Neural cell (in vitro differentiated cells): Measurements from ENCODE around the gene CLSTN2. TPM values are rescaled to one million over a fixed set of nuclear protein-coding genes. Genes with fewer than 3 reads are reported as not detected.

Source experiments
- H2AFZ ChIP-seq: fragments of 200-600, 300-800 bp; sonication (generic), shearing (Covaris generic); 2 replicates; pipeline ENCODE4 v1.6.0; 2014; ENCODE audit warnings: low read depth, mild to moderate bottlenecking, antibody characterized with exemption, low read length, moderate library complexity
- H3F3A ChIP-seq: fragments of 200-600 bp; shearing (Covaris generic); 2 replicates; pipeline ENCODE4 v1.6.1; 2016; ENCODE audit warnings: mild to moderate bottlenecking, moderate library complexity, mixed read lengths, antibody characterized with exemption, low read length; ENCODE audit not compliant: insufficient read depth, poor library complexity, severe bottlenecking
- H3K27ac ChIP-seq: fragments of 200-600, 300-800 bp; sonication (generic), shearing (Covaris generic); 2 replicates; pipeline ENCODE4 v1.5.1; 2014; ENCODE audit warnings: mild to moderate bottlenecking, low read length, moderate library complexity
- H3K27me3 ChIP-seq: fragments of 300-800, 200-600 bp; sonication (generic), shearing (Covaris generic); 2 replicates; pipeline ENCODE4 v1.6.0; 2014; ENCODE audit warnings: mild to moderate bottlenecking, low read depth, low read length, moderate library complexity; ENCODE audit not compliant: insufficient read depth
- H3K36me3 ChIP-seq: fragments of 300-800, 200-600 bp; sonication (generic), shearing (Covaris generic); 2 replicates; pipeline ENCODE4 v1.5.1; 2014; ENCODE audit warnings: mild to moderate bottlenecking, antibody characterized with exemption, low read length, moderate library complexity; ENCODE audit not compliant: insufficient read depth
- H3K4me2 ChIP-seq: fragments of 300-800, 200-600 bp; sonication (generic), shearing (Covaris generic); 2 replicates; pipeline ENCODE4 v1.6.0; 2014; ENCODE audit warnings: mild to moderate bottlenecking, low read length
- H3K4me3 ChIP-seq: fragments of 300-800, 200-600 bp; sonication (generic), shearing (Covaris generic); 2 replicates; pipeline ENCODE4 v1.5.1; 2014; ENCODE audit warnings: mild to moderate bottlenecking, low read length, moderate library complexity
- H3K79me2 ChIP-seq: fragments of 200-600 bp; shearing (Covaris generic); replicated peaks from 2 replicates; pipeline ENCODE4 v1.6.0; 2014; ENCODE audit warnings: mild to moderate bottlenecking, low read length, moderate library complexity; ENCODE audit not compliant: insufficient read depth
- H3K9ac ChIP-seq: fragments of 300-800, 200-600 bp; sonication (generic), shearing (Covaris generic); 2 replicates; pipeline ENCODE4 v1.6.1; 2016; ENCODE audit warnings: mild to moderate bottlenecking, low read length, mixed read lengths
- H3K9me2 ChIP-seq: fragments of 200-600 bp; shearing (Covaris generic); 2 replicates; pipeline ENCODE4 v1.6.1; 2016; ENCODE audit warnings: mild to moderate bottlenecking, low read length, mixed read lengths; ENCODE audit not compliant: insufficient read depth
- H3K9me3 ChIP-seq: fragments of 200-600, 300-800 bp; sonication (generic), shearing (Covaris generic); 2 replicates; pipeline ENCODE4 v1.6.1; 2016; ENCODE audit warnings: mild to moderate bottlenecking, mixed run types, low read length, moderate library complexity, mixed read lengths
- H4K20me1 ChIP-seq: fragments of 200-600 bp; shearing (Covaris generic); 2 replicates; pipeline ENCODE4 v1.6.1; 2016; ENCODE audit warnings: mild to moderate bottlenecking, mixed run types; ENCODE audit not compliant: insufficient read depth
- CTCF ChIP-seq: fragments of 450-650 bp; IDR thresholded peaks from 2 replicates; pipeline ENCODE4 v1.5.1; 2014; ENCODE audit warnings: antibody characterized with exemption, mild to moderate bottlenecking, moderate library complexity; ENCODE audit not compliant: poor library complexity, severe bottlenecking
- EP300 ChIP-seq: fragments of 450-650 bp; conservative IDR thresholded peaks from 2 replicates; pipeline ENCODE4 v1.6.1; 2014; ENCODE audit warnings: antibody characterized with exemption, mild to moderate bottlenecking, moderate library complexity; ENCODE audit not compliant: poor library complexity, severe bottlenecking
- EZH2 ChIP-seq: fragments of 200-600, 300-800 bp; shearing (Covaris generic), sonication (generic); IDR thresholded peaks from 2 replicates; pipeline ENCODE4 v1.6.1; 2014; ENCODE audit warnings: antibody characterized with exemption, low read length, borderline replicate concordance, mild to moderate bottlenecking; ENCODE audit not compliant: insufficient read depth, poor library complexity, severe bottlenecking
- MXI1 ChIP-seq: fragments of 450-650 bp; conservative IDR thresholded peaks from 2 replicates; pipeline ENCODE4 v1.6.1; 2014; ENCODE audit warnings: antibody characterized with exemption, mild to moderate bottlenecking; ENCODE audit not compliant: poor library complexity, severe bottlenecking
- POLR2AphosphoS5 ChIP-seq: IDR thresholded peaks from 2 replicates; pipeline ENCODE4 v1.6.1; 2012
- RAD21 ChIP-seq: fragments of 450-650 bp; conservative IDR thresholded peaks from 2 replicates; pipeline ENCODE4 v1.6.1; 2014; ENCODE audit warnings: antibody characterized with exemption, mild to moderate bottlenecking, moderate library complexity
- REST ChIP-seq: IDR thresholded peaks from 2 replicates; pipeline ENCODE4 v1.6.1; 2012; ENCODE audit warnings: borderline replicate concordance
- SMC3 ChIP-seq: fragments of 450-650 bp; conservative IDR thresholded peaks from 2 replicates; pipeline ENCODE4 v1.6.1; 2014; ENCODE audit warnings: antibody characterized with exemption, mild to moderate bottlenecking, moderate library complexity; ENCODE audit not compliant: poor library complexity
- TAF1 ChIP-seq: IDR thresholded peaks from 2 replicates; pipeline ENCODE4 v1.6.1; 2012; ENCODE audit warnings: low read depth
- polyA plus RNA-seq: library from polyadenylated mRNA; depleted of rRNA; stranded (reverse); fragments of >200 nt; gene quantifications from 2 replicates; pipeline ENCODE4 v1.2.3, GENCODE V29; 2014

Gene CLSTN2
- polyA plus RNA-seq, 1 donor from 2014 or later, result 10.7 TPM

- no peak overlapping the region for H2AFZ ChIP-seq
- no peaks in the 10 kb centered on the region for H3K9me3 ChIP-seq
- H3K79me2 ChIP-seq, result no peaks in the 10 kb centered on the region
- TF ChIP-seq EP300 (no peak), SMC3 (no peak), MXI1 (no peak), RAD21 (no peak), EZH2 (no peak), REST (no peak), TAF1 (no peak), CTCF (no peak), POLR2AphosphoS5 (no peak)
- H3K4me3 ChIP-seq, result no peak overlapping the region
- no peak overlapping the region for H3K27ac ChIP-seq
- H4K20me1 ChIP-seq, result no peaks in the 10 kb centered on the region
- H3K27me3 ChIP-seq, result no peaks in the 10 kb centered on the region
- H3K9ac ChIP-seq, result no peak overlapping the region
- H3K9me2 ChIP-seq, result no peaks in the 10 kb centered on the region
- no peak overlapping the region for H3K4me2 ChIP-seq
- peaks cover 6% of the 10 kb centered on the region for H3F3A ChIP-seq
- no peaks in the 10 kb centered on the region for H3K36me3 ChIP-seq
Observed at GRCh38 chr3:140436421-140436820, 501.4 kb downstream of the CLSTN2 start.

- H3K4me2 ChIP-seq, result no peak overlapping the region
- no peak overlapping the region for H3K9ac ChIP-seq
- no peaks in the 10 kb centered on the region for H3K9me3 ChIP-seq
- H3K4me3 ChIP-seq, result no peak overlapping the region
- no peaks in the 10 kb centered on the region for H3K27me3 ChIP-seq
- no peak overlapping the region for H3K27ac ChIP-seq
- no peak overlapping the region for H2AFZ ChIP-seq
- no peak for TF ChIP-seq REST
- no peak for TF ChIP-seq RAD21
- no peak for TF ChIP-seq MXI1
- TF ChIP-seq SMC3, result no peak
- no peak for TF ChIP-seq EZH2
- no peak for TF ChIP-seq TAF1
- no peak for TF ChIP-seq EP300
- no peak for TF ChIP-seq CTCF
- no peak for TF ChIP-seq POLR2AphosphoS5
- no peaks in the 10 kb centered on the region for H4K20me1 ChIP-seq
- no peaks in the 10 kb centered on the region for H3K79me2 ChIP-seq
- H3K36me3 ChIP-seq, result no peaks in the 10 kb centered on the region
- no peaks in the 10 kb centered on the region for H3F3A ChIP-seq
- no peaks in the 10 kb centered on the region for H3K9me2 ChIP-seq
Observed at GRCh38 chr3:140438736-140439470, 503.9 kb downstream of the CLSTN2 start.
